AG09309 (cell line): ENCODE results near the gene ZMPSTE24.
"Not testable (repeated sequence)": the region's sequence is repeated elsewhere in the genome, so short reads cannot be mapped to it uniquely, and the experiment has no call there.

Source experiments
- DNase-seq: peaks from one replicate; pipeline ENCODE4 v3.0.0-alpha.2; 2010; ENCODE audit warnings: low read depth
- H3K4me3 ChIP-seq: 2 replicates; pipeline ENCODE4 v1.5.1; 2011; ENCODE audit warnings: mild to moderate bottlenecking, low read depth, low read length, moderate library complexity; ENCODE audit not compliant: control insufficient read depth
- TF ChIP-seq, protein P1 (sequence below): IDR thresholded peaks from 2 replicates; pipeline ENCODE4 v1.5.1; 2011; ENCODE audit warnings: mild to moderate bottlenecking, low read depth, low read length, inconsistent platforms; ENCODE audit not compliant: insufficient read depth, control insufficient read depth; ENCODE audit errors: missing control alignments

The ZMPSTE24 gene

DNA sequence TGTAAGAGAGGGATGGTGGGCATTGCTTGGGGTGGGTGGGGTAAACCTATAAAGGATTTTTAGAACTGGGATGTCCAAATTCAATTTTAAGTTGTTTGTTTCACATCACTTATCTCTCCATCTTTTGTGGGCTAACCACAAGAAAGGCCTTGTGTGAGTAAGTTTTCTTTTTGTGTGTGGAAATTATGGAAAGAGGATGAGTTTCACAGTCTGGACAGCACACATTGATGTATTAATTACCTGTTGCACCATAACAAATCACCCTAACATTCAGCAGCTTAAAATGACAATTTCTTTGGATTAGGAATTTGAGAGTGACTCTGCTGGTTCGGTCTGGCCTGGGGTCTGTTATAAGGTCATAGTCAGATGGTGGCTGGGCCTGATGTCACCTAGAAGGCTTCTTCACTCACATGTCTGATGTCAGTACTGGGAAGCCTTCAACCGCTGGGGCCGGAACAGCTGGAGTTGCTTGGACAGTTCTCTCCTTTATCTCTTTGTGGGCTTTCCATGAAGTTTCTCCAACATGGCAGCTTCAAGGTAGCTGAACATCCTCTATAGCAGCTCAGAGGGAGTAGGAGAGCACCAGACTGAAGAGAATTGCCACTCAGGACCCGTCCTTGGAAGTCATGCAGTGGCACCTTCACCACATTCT is 61.1 kb downstream of the ZMPSTE24 start:
- no peak for DNase-seq
- no peak overlapping the region for H3K4me3 ChIP-seq
- TF ChIP-seq, protein P1, sequence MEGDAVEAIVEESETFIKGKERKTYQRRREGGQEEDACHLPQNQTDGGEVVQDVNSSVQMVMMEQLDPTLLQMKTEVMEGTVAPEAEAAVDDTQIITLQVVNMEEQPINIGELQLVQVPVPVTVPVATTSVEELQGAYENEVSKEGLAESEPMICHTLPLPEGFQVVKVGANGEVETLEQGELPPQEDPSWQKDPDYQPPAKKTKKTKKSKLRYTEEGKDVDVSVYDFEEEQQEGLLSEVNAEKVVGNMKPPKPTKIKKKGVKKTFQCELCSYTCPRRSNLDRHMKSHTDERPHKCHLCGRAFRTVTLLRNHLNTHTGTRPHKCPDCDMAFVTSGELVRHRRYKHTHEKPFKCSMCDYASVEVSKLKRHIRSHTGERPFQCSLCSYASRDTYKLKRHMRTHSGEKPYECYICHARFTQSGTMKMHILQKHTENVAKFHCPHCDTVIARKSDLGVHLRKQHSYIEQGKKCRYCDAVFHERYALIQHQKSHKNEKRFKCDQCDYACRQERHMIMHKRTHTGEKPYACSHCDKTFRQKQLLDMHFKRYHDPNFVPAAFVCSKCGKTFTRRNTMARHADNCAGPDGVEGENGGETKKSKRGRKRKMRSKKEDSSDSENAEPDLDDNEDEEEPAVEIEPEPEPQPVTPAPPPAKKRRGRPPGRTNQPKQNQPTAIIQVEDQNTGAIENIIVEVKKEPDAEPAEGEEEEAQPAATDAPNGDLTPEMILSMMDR: no peak

- DNase-seq, H3K4me3 ChIP-seq: not testable (repeated sequence)
Observed at GRCh38 chr1:40331403-40331802, 73.4 kb downstream of the ZMPSTE24 start.

- TF ChIP-seq, protein P1: no peak
- no peak for DNase-seq
Observed at GRCh38 chr1:40332695-40333094, 74.7 kb downstream of the ZMPSTE24 start.

GRCh38 chr1:40337443-40337842 is 79.4 kb downstream of the ZMPSTE24 start:
- no peak for DNase-seq
- no peak overlapping the region for H3K4me3 ChIP-seq
- TF ChIP-seq, protein P1: no peak

More at GRCh38 chr1:40332695-40333094, 74.7 kb downstream of the ZMPSTE24 start:
- H3K4me3 ChIP-seq: no peak overlapping the region

GRCh38 chr1:40338745-40339419 is 80.8 kb downstream of the ZMPSTE24 start:
- TF ChIP-seq, protein P1: peak; percentile 99
- no peak overlapping the region for H3K4me3 ChIP-seq
- no peak for DNase-seq

GRCh38 chr1:40339420-40340323 is 81.6 kb downstream of the ZMPSTE24 start:
- H3K4me3 ChIP-seq: no peak overlapping the region
- no peak for DNase-seq
- TF ChIP-seq, protein P1: no peak
